ENCODE data around the gene ZNRF3.
"Not testable (repeated sequence)": the region's sequence is repeated elsewhere in the genome, so short reads cannot be mapped to it uniquely, and the experiment has no call there.

The ZNRF3 gene

DNA sequence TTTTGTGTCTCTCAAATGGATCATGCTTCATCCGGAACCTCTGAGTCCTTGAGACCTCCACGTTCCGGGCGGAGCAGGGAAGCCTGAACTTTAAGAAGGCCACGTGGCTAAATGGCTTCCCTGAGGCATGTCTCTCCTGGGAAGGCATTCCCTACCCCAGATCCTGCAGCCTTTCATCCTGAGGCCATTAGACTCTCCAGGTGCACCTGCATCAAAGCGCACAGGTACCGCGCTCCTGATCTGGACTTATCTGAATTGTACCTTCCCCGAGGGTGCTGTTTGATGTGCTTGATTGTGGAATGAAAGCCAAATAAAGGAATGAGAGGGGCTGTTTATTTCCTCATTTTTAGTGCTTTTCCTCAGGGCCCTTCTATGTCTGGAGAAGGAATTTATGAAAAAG is 155.8 kb downstream of the ZNRF3 start:
- in situ Hi-C loops (cut with HindIII; ENCODE audit: low pct_ligation_motif_present, low pct_unique_long_range_greater_than_20kb, low sequenced_read_pairs): no loop called here
- DNase-seq: no peak

DNA sequence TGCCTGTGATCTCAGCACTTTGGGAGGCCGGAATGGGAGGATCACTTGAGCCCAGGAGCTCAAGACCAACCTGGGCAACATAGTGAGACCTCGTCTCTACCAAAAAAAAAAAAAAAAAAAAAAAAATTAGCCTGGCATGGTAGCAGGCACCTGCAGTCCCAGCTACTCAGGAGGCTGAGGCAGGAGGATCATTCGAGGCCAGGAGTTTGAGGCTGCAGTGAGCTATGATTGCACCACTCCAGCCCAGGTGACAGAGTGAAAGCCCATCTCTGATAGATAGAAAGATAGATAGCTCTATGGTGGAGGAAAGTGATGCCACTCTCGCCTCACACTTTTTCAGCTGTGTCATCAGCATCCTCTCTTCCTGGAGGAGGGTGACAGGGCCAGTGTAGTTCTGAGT is 156.3 kb downstream of the ZNRF3 start:
- in situ Hi-C loops (cut with HindIII; ENCODE audit: low pct_ligation_motif_present, low pct_unique_long_range_greater_than_20kb, low sequenced_read_pairs); DNase-seq: not testable (repeated sequence)

DNA sequence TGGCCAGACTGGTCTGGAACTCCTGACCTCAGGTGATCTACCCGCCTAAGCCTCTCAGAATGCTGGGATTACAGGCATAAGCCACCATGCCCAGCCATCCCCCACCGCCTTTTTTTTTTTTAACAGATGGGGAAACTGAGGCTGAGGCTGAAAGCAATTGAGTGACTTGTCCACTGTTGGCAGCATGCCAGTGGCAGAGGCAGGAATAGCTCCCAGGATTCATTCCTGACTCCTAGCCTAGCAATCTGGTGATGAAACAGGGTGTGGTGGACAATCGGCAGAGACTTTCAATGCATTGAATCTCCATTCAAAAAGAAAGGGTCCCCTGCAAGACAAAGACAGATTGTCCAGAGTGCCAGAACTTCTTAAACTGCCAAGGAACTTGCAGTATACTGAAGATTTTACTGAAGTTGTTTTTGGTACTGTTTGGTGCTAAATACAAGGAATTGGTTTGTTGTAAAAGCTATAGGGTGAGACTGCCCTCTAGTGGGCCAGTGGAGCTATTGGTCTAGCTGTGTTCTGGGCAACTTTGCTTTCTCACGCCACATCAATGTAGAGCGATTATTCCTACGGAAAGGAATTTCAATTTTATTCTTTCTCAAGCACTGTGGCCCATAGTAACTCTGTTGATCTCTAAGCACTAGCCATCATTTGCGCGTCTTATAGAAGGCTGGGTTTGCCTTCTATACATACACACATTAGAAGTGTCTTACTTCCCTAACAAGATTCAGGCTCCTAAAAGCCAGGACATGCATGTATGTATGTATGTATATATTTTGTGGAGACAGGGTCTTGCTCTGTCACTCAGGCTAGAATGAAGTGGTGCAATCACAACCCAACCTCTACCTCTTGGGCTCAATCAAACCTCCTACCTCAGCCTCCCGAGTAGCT is 157.3 kb downstream of the ZNRF3 start:
- in situ Hi-C loops (cut with HindIII; ENCODE audit: low pct_ligation_motif_present, low pct_unique_long_range_greater_than_20kb, low sequenced_read_pairs): no loop called here
- peak; percentile 73 for DNase-seq

DNA sequence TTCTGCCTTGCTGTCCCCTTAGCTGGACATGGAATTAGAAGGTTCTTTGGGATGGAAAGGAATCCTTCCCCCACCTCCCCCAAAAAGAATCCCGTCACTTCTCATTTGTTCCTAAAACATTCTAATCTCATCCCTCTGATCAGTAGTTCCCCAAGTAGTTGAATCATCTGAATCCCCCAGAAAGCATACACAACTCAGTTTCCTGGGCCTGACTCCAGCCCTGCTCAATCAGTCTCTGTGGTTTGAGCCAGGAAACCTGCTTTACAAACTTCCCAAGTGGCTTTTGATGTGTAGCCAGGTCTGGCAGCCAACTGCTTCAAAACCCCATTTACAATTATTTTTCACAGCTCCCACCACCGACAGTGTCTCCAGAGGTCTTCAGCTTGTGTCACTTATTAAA is 158.0 kb downstream of the ZNRF3 start:
- in situ Hi-C loops (cut with HindIII; ENCODE audit: low pct_ligation_motif_present, low pct_unique_long_range_greater_than_20kb, low sequenced_read_pairs): no loop called here
- DNase-seq: no peak

DNA sequence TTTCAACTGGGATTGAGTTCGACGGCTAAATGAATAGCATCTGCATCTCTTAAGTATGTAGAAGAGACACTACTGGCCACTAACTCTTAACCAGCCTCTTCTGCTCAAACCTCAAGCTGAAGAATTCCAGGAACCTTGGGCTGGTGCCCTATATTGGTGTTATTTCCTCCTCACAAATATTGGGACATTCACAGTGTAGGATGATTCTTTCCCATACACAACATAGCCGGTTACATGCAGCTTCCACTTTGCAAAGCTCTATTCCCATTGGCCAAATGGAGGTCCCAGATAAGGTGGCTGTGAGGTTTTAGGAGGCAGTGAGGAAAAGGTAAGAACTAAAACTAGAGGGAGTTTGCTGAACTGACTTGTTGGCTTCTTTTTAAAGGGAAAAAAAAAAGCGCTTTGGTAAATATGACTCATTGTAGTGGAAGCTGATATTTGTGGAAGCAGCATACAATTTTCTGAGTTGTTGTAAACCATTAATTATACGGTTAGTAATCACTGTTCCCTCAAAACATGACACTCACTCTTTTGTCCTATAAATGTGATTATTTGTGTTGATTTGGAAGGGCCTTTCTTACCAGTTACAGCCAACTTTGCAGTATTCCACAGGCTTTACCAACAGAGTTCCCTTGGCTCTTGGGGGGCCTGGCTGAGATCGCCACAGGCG is 160.7 kb downstream of the ZNRF3 start:
- DNase-seq: peak; percentile 61
- in situ Hi-C loops (cut with HindIII; ENCODE audit: low pct_ligation_motif_present, low pct_unique_long_range_greater_than_20kb, low sequenced_read_pairs): no loop called here

DNA sequence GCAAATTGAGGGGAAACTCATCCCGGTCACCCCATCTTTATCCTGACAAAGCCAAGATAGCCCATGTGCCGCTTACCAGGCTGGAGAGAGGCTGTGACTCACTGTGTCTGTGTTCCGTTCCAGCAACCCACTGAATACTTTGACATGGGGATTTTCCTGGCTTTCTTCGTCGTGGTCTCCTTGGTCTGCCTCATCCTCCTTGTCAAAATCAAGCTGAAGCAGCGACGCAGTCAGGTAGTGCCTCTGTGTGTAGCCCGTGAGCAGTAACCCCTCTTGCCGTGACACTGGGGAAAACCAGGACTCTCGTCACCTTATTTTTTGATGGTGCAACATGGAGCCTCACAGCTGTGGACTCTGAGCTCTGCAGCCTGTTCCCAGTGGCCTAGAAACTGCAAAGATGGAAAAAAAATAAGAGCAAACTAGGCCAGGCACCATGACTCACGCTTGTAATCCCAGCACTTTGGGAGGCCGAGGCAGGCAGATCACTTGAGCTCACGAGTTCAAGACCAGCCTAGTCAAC is 161.3 kb downstream of the ZNRF3 start:
- peak; percentile 76 for DNase-seq
- in situ Hi-C loops (cut with HindIII; ENCODE audit: low pct_ligation_motif_present, low pct_unique_long_range_greater_than_20kb, low sequenced_read_pairs): no loop called here

DNA sequence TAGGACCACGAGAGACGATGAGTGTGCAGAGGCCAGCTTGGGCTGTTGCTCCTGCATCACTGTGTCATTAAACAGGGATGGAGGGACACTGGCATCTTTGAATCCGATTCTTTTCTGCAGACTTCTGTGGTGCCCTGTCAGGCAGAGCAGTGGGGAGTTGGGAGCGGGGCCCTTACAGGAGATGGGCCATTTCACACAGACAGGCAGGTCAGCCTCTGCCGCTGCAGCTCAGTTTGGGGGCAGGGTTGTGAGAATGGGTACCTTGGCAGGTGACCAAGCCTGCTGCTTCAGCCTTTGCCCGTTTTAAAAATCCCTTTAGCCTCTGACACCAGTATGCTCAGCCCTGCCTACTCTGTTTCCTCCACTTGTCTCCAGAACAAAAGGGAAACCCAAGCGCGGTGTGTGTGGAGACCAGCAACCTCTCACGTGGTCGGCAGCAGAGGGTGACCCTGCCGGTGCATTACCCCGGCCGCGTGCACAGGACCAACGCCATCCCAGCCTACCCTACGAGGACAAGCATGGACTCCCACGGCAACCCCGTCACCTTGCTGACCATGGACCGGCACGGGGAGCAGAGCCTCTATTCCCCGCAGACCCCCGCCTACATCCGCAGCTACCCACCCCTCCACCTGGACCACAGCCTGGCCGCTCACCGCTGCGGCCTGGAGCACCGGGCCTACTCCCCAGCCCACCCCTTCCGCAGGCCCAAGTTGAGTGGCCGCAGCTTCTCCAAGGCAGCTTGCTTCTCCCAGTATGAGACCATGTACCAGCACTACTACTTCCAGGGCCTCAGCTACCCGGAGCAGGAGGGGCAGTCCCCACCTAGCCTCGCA is 165.7 kb downstream of the ZNRF3 start:
- DNase-seq: no peak
- in situ Hi-C loops (cut with HindIII; ENCODE audit: low pct_ligation_motif_present, low pct_unique_long_range_greater_than_20kb, low sequenced_read_pairs): no loop called here

DNA sequence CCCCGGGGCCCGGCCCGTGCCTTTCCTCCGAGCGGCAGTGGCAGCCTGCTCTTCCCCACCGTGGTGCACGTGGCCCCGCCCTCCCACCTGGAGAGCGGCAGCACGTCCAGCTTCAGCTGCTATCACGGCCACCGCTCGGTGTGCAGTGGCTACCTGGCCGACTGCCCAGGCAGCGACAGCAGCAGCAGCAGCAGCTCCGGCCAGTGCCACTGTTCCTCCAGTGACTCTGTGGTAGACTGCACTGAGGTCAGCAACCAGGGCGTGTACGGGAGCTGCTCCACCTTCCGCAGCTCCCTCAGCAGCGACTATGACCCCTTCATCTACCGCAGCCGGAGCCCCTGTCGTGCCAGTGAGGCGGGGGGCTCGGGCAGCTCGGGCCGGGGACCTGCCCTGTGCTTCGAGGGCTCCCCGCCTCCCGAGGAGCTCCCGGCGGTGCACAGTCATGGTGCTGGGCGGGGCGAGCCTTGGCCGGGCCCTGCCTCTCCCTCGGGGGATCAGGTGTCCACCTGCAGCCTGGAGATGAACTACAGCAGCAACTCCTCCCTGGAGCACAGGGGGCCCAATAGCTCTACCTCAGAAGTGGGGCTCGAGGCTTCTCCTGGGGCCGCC is 166.4 kb downstream of the ZNRF3 start:
- DNase-seq: no peak
- in situ Hi-C loops (cut with HindIII; ENCODE audit: low pct_ligation_motif_present, low pct_unique_long_range_greater_than_20kb, low sequenced_read_pairs): no loop called here

DNA sequence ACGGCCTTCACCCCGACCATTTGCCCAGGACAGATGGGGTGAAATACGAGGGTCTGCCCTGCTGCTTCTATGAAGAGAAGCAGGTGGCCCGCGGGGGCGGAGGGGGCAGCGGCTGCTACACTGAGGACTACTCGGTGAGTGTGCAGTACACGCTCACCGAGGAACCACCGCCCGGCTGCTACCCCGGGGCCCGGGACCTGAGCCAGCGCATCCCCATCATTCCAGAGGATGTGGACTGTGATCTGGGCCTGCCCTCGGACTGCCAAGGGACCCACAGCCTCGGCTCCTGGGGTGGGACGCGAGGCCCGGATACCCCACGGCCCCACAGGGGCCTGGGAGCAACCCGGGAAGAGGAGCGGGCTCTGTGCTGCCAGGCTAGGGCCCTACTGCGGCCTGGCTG is 167.1 kb downstream of the ZNRF3 start:
- DNase-seq: no peak
- in situ Hi-C loops (cut with HindIII; ENCODE audit: low pct_ligation_motif_present, low pct_unique_long_range_greater_than_20kb, low sequenced_read_pairs): no loop called here

DNA sequence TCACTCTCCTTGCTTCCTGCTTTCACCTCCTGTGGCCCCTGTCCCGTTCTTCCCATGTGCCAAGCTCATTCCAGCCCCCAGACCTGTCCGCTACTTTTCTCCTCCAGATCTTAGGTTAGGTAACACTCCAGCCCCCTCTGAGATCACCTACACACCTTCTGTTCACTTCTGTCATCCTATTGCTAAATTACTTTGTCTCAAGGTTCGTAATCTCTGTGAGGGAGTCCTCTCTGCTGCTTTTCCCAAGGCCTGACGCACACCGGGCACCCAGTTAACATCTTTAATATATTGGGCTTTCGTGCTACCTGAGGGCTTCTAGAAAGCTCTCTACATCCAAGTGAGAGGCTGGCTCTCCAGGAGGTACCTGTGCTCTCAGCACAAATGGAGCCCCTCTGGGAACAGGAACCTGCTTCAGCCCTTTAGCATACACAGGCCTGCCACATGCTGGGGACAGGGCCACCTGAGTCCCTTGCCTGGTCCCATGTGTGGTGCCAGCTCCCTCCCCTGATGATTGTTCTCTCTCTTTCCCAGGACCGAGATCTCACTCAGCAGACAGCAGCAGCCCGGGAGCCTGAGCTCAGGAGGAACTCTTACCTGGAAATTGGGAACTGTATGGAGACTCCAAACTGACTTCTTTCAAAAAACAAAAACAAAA is 169.8 kb downstream of the ZNRF3 start:
- in situ Hi-C loops (cut with HindIII; ENCODE audit: low pct_ligation_motif_present, low pct_unique_long_range_greater_than_20kb, low sequenced_read_pairs): no loop called here
- DNase-seq: no peak

DNA sequence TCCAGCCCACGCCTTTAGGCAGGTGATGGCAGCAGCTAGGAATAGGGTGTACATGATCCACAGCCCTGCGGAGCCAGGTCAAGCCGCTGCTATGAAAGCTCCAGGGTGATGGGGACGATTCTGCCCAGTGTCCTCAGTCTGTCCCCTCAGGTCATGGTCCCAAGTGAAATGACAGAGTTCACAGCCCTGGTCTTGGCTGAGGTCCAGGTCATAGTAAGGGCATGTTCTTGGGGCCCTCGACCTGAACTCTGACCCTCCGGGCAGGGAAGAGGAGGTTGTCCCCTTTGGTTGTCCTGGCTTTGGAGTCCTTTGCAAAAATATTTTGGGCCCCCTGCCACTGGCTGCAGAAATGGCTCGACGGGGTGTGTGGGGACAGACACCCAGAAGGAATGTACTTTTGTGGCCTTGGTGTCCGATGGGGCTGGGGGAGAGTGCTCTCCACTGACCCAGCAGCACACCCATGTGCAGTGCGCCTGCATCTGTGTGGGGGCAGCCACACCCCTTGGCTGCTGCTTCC is 170.9 kb downstream of the ZNRF3 start:
- DNase-seq: no peak
- in situ Hi-C loops (cut with HindIII; ENCODE audit: low pct_ligation_motif_present, low pct_unique_long_range_greater_than_20kb, low sequenced_read_pairs): no loop called here

DNA sequence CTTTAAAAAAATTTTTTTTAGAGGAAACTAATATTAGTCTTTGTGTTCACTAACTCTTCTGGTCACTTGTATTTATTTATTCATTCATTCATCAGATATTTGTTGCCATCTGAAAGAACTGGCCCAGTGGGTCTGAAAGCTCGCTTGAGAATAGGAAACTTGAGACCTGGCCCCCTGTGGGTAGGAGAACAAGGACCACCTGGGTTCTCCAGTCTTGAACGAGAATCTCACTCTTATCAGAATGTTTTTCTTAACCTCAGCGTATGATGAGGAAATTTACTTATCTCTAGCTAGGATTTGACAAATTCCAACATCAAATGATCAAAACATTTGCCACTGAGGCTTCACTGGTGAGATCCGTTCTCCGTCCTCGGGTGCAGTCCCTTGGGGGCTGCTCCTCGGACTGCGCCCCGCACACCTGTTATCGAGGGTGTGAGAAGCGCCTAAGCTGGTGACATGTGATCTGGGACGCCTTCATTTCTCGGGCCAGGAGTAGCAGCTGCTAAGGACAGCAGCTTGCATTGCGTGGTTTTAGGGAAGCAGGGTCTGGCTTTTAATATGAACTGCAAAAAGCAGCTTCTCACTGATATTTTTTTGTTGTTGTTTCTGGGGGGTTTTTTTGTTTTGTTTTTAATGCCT is 171.9 kb downstream of the ZNRF3 start:
- DNase-seq: no peak
- in situ Hi-C loops (cut with HindIII; ENCODE audit: low pct_ligation_motif_present, low pct_unique_long_range_greater_than_20kb, low sequenced_read_pairs): no loop called here

DNA sequence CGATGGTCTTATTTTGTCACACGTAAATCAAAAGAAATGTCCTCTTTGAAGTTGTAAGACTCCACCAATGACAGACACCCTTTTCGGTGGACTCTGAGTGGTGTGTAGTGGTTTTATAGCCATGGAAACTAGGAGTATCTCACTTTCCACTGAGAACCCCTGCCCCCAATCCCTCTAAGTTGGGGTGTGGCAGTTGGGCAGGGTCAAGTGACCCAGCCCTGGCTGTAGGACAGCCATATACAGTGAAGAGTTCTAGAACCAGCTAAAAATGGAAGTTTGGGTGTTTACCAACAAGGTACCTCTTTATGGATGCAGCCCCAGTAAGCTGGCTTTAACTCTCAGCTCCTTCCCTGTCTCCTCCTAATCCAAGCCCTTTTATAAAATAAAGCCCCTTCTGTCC is 173.1 kb downstream of the ZNRF3 start:
- DNase-seq: no peak
- in situ Hi-C loops (cut with HindIII; ENCODE audit: low pct_ligation_motif_present, low pct_unique_long_range_greater_than_20kb, low sequenced_read_pairs): no loop called here

DNA sequence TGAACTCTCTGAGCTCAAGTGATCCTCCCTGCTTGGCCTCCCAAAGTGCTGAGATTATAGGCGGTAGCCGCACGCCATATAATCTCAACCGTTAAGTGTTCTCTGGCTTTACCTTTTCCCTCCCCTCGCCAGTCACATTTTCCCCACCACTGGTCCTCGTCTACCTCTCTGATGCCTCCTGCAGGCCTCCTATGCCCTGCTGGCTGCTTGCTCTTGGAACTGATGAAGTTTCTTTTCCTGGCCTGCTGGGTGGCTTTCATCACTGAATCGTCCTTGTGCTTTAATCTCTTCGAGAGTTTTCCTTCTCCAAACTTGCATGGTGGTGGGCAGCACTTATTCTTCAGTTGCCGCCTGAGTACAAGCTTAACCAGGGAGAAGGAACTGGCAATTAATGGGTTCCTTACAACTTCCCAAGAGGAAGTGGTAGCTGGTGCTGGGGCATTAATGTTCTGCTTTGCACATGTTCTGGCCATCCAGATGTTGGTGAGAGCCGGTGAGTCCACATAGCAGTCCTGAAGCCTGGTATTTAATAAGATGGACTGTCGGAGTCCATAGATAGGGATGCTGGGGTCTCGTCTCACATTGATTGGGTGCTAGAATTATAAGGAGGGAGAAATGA is 177.0 kb downstream of the ZNRF3 start:
- in situ Hi-C loops (cut with HindIII; ENCODE audit: low pct_ligation_motif_present, low pct_unique_long_range_greater_than_20kb, low sequenced_read_pairs): no loop called here
- no peak for DNase-seq

DNA sequence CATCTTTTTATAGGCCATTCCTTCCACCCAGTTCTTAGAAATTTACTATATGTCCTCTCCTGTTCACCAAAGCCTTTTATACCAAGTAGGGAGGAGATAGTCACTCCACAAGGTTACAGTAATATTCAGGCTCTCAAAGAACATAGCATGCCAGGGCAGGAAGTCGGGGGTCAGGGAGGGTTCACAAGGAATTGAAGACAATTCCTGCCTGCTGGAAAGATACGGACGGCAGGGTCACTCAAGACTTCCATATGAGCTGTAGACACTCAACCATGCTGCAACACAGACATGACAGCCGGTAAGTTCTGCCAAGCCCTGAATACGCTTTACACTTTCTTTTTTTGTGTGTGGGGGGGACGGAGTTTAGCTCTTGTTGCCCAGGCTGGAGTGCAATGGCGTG is 177.6 kb downstream of the ZNRF3 start:
- in situ Hi-C loops (cut with HindIII; ENCODE audit: low pct_ligation_motif_present, low pct_unique_long_range_greater_than_20kb, low sequenced_read_pairs): no loop called here
- no peak for DNase-seq

DNA sequence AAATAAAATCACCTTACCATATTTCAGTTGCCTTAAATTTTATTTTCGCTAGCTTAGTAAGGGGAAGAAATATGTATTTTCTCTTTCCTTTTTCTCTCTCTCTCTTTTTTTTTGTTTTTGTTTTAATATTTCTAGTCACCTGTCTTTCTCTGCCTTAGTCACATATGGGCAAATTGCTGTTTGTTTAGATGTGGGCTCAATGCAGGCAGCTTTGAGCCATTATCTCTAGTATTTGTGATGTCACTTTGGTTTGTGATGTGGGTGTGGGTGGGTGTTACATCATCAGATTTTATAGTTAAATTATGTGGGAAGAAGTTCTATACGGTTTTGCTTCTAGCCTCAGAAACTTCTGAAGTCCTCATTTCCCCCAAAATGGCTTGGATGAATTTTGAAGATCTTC is 178.4 kb downstream of the ZNRF3 start, which contains the start of gene C22orf31:
Gene C22orf31 (minus strand): TSS at position 59 of the 400 bp plus-strand sequence. CDS start 39 bp downstream, at position 20.
- in situ Hi-C loops (cut with HindIII; ENCODE audit: low pct_ligation_motif_present, low pct_unique_long_range_greater_than_20kb, low sequenced_read_pairs): no loop called here
- DNase-seq: no peak

DNA sequence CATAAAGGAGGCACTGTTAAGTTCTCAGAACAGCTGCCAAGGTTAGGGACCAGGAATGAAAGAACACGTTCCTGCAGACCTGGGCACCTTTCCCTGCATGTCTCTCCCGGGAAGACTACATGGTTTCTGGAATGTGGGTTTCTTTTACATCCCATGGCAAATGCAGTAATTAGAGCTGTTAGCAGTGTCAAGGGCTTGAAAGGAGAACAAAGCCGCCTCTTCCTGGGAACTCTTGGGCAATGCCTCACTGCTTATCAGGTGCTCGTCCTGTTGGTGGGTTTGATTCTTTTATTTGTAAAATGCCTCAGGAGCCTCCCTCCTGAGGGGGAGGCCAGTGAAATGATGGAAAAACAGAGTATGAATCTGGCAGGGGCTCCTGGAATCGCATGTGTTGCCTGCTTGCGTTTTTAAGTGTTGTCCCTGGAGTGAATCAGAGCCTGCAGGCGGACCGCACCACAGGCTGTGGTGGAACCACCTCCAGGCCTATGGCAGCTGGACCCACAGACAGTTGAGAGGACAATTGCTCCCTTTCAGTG is 179.0 kb downstream of the ZNRF3 start:
- DNase-seq: no peak

More for the DNA sequence above, 179.0 kb downstream of the ZNRF3 start:
- in situ Hi-C loops (cut with HindIII; ENCODE audit: low pct_ligation_motif_present, low pct_unique_long_range_greater_than_20kb, low sequenced_read_pairs): no loop called here
